Fibroblast of pulmonary artery (primary cell): Measurements from ENCODE around the gene CD300C.
"Not testable (repeated sequence)": the region's sequence is repeated elsewhere in the genome, so short reads cannot be mapped to it uniquely, and the experiment has no call there.

Experiments used
- DNase-seq: peaks from one replicate; pipeline ENCODE4 v3.0.0-alpha.2; 2010; ENCODE audit warnings: low read depth
- H3K4me3 ChIP-seq: replicated peaks from 2 replicates; pipeline ENCODE4 v1.5.1; 2011; ENCODE audit warnings: low read depth, mild to moderate bottlenecking, control low read depth, low read length, moderate library complexity
- CTCF ChIP-seq: IDR thresholded peaks from 2 replicates; pipeline ENCODE4 v1.5.1; 2011; ENCODE audit warnings: mild to moderate bottlenecking, control low read depth, low read length, inconsistent platforms; ENCODE audit errors: missing control alignments

The CD300C gene

GRCh38 chr17:74582633-74583032 is 36.7 kb upstream of the CD300C start:
- TF ChIP-seq CTCF = no peak
- H3K4me3 ChIP-seq = no peak overlapping the region
- DNase-seq = no peak

- no peak for DNase-seq
- H3K4me3 ChIP-seq = no peak overlapping the region
These were observed 34.0 kb upstream of the CD300C start for GRCh38 chr17:74579900-74580299.

GRCh38 chr17:74578979-74579378 is 33.1 kb upstream of the CD300C start:
- no peak overlapping the region for H3K4me3 ChIP-seq
- no peak for TF ChIP-seq CTCF
- DNase-seq = no peak

More at GRCh38 chr17:74579900-74580299, 34.0 kb upstream of the CD300C start:
- TF ChIP-seq CTCF = no peak

GRCh38 chr17:74574489-74575142 is 28.7 kb upstream of the CD300C start:
- DNase-seq = no peak
- no peak overlapping the region for H3K4me3 ChIP-seq
- TF ChIP-seq CTCF = no peak

GRCh38 chr17:74573635-74574034 is 27.7 kb upstream of the CD300C start:
- not testable (repeated sequence) for H3K4me3 ChIP-seq, DNase-seq

GRCh38 chr17:74573169-74573568 is 27.3 kb upstream of the CD300C start:
- TF ChIP-seq CTCF = no peak
- H3K4me3 ChIP-seq = no peak overlapping the region
- no peak for DNase-seq

- no peak overlapping the region for H3K4me3 ChIP-seq
- no peak for TF ChIP-seq CTCF
- DNase-seq = no peak
These were observed 25.8 kb upstream of the CD300C start for GRCh38 chr17:74571621-74572270.
